OCI-LY7 (cell line): ENCODE measurements around the gene PPIH.

ENCODE experiments used
- EZH2phosphoT487 ChIP-seq: fragments of 200-600 bp; sonication (generic); IDR thresholded peaks from 2 replicates; pipeline ENCODE4 v1.6.1; 2018; ENCODE audit warnings: low read depth, borderline replicate concordance, mild to moderate bottlenecking, mixed run types, antibody characterized with exemption, low read length, moderate library complexity, mixed read lengths
- TF ChIP-seq, protein P1 (sequence below): fragments of 200-600 bp; sonication (generic); conservative IDR thresholded peaks from 2 replicates; pipeline ENCODE4 v1.5.1; 2014; ENCODE audit warnings: mild to moderate bottlenecking, antibody characterized with exemption, low read length, moderate library complexity, mixed read lengths

DNA sequence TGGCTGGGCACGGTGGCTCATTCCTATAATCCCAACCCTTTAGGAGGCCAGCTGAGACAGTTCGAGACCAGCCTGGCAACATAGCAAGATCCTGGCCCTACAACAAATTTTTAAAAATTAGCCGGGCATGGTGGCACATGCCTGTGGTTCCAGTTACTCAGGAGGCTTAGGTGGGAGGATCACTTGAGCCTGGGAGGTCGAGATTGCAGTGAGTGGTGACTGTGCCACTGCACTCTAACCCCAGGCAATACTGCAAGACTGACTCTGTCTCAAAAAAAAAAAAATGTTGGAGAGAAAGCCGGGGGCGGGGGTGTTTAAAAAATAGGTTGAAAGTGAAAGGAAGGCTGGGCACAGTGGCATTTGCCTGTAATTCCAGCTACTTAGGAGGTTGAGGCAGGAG lies 65.3 kb downstream of the PPIH start:
- TF ChIP-seq, protein P1, sequence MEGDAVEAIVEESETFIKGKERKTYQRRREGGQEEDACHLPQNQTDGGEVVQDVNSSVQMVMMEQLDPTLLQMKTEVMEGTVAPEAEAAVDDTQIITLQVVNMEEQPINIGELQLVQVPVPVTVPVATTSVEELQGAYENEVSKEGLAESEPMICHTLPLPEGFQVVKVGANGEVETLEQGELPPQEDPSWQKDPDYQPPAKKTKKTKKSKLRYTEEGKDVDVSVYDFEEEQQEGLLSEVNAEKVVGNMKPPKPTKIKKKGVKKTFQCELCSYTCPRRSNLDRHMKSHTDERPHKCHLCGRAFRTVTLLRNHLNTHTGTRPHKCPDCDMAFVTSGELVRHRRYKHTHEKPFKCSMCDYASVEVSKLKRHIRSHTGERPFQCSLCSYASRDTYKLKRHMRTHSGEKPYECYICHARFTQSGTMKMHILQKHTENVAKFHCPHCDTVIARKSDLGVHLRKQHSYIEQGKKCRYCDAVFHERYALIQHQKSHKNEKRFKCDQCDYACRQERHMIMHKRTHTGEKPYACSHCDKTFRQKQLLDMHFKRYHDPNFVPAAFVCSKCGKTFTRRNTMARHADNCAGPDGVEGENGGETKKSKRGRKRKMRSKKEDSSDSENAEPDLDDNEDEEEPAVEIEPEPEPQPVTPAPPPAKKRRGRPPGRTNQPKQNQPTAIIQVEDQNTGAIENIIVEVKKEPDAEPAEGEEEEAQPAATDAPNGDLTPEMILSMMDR = no peak
- TF ChIP-seq EZH2phosphoT487 = no peak
